ENCODE measurements around the gene ZBTB46.
"Not testable (repeated sequence)": the region's sequence is repeated elsewhere in the genome, so short reads cannot be mapped to it uniquely, and the experiment has no call there.

ZBTB46 gene

DNA sequence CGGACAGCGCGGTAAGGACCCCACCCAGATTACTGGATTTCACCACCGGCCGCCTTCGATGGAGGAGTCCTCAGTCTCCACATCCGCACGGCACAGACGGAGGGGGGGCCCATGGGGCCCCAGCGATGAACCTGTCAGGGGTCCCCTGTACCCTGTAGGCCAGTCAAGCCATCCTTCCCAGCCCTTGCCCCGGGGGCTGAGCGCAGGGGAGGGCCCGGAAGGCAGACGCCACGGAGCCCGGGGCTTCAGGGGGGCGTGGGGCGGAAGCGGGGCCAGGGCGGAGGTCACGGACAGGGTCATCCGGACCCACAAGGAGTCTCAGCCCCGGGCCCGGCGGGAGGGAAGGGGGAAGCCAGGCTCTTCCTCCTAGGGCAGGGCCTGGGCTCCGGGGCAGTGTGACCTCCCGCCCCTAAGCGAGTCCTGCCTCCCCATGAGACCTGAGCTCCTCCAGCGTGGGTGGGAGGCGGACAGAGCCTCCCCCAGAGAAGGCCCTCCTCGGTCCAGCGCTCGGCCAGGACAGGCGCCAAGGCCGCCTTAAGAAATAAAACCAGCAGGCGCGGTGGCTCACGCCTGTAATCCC, 22.8 kb downstream of the ZBTB46 start:
- DNase-seq (ENCODE audit: extremely low read depth, low read depth) = no peak
- TF ChIP-seq, protein P1, sequence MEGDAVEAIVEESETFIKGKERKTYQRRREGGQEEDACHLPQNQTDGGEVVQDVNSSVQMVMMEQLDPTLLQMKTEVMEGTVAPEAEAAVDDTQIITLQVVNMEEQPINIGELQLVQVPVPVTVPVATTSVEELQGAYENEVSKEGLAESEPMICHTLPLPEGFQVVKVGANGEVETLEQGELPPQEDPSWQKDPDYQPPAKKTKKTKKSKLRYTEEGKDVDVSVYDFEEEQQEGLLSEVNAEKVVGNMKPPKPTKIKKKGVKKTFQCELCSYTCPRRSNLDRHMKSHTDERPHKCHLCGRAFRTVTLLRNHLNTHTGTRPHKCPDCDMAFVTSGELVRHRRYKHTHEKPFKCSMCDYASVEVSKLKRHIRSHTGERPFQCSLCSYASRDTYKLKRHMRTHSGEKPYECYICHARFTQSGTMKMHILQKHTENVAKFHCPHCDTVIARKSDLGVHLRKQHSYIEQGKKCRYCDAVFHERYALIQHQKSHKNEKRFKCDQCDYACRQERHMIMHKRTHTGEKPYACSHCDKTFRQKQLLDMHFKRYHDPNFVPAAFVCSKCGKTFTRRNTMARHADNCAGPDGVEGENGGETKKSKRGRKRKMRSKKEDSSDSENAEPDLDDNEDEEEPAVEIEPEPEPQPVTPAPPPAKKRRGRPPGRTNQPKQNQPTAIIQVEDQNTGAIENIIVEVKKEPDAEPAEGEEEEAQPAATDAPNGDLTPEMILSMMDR (IDR thresholded peaks at IDR 0.05; ENCODE audit: low read depth, low read length) = no peak

DNA sequence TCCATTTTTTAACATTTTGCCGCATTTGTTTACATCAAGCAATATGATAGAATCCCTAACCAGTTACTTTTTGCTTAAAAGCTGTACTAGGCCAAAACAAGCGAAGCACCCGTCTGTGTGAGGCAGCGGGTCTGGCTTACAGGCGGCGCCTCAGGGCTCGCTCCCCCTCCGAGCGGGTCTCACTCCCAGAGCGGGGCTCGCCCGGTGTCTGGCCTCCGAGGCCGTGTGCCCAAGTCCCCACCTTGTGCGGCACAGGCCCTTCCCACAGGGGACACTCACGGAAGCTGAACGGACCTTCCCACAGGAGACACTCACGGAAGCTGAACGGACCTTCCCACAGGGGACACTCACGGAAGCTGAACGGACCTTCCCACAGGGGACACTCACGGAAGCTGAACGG, 23.4 kb downstream of the ZBTB46 start:
- TF ChIP-seq, protein P1 (IDR thresholded peaks at IDR 0.05; ENCODE audit: low read depth, low read length) = no peak
- no peak for DNase-seq (ENCODE audit: extremely low read depth, low read depth)

DNA sequence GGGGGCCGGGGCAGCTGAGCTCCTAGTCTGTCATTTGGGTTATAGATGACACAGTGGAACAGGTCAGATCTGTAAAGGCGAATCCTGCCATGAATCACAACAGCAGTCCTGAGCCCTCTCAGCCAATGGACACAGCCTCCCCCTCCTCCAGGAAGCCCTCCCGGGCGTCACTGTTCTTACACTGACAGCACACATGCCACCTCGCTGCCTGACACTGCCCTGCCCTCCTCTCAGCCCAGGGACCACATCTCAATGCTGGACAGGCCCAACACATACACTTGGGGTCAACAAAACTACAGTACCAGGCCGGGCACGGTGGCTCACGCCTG, 26.8 kb downstream of the ZBTB46 start:
- DNase-seq (ENCODE audit: extremely low read depth, low read depth) = no peak
- TF ChIP-seq, protein P1 (IDR thresholded peaks at IDR 0.05; ENCODE audit: low read depth, low read length) = no peak

- TF ChIP-seq, protein P1 (IDR thresholded peaks at IDR 0.05; ENCODE audit: low read depth, low read length) = no peak
- DNase-seq (ENCODE audit: extremely low read depth, low read depth) = no peak
Observed at GRCh38 chr20:63802469-63803240, 28.4 kb downstream of the ZBTB46 start.

- not testable (repeated sequence) for DNase-seq (ENCODE audit: extremely low read depth, low read depth)
Observed at GRCh38 chr20:63801174-63801573, 29.9 kb downstream of the ZBTB46 start.

- DNase-seq (ENCODE audit: extremely low read depth, low read depth) = not testable (repeated sequence)
Observed at GRCh38 chr20:63800411-63800810, 30.7 kb downstream of the ZBTB46 start.

DNA sequence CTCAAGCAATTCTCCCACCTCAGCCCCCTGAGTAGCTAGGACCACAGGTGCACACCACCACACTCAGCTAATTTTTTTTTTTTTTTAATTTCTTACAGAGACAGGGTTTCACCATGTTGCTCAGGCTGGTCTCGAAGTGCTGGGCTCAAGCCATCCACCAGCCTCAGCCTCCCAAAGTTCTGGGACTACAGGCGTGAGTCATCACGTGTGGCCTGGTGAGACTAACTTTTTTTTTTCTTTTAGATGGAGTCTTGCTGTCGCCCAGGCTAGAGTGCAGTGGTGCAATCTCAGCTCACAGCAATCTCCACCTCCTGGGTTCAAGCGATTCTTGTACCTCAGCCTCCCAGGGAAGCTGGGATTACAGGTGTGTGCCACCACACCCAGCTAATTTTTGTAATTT, 31.9 kb downstream of the ZBTB46 start:
- DNase-seq (ENCODE audit: extremely low read depth, low read depth) = not testable (repeated sequence)

GRCh38 chr20:63797175-63797574, 33.9 kb downstream of the ZBTB46 start:
- DNase-seq (ENCODE audit: extremely low read depth, low read depth) = not testable (repeated sequence)

GRCh38 chr20:63795178-63795830, 35.8 kb downstream of the ZBTB46 start:
- TF ChIP-seq, protein P1 (IDR thresholded peaks at IDR 0.05; ENCODE audit: low read depth, low read length) = no peak
- no peak for DNase-seq (ENCODE audit: extremely low read depth, low read depth)

Data from AG09319 (cell line).